ENCODE results near the gene OAS2. TPM values are rescaled to one million over a fixed set of nuclear protein-coding genes. Genes with fewer than 3 reads are reported as not detected.

OAS2 gene
- total RNA-seq, 1 donor from 2014 or later, result 8.0 TPM

- intact Hi-C loops (cut with DNase I), result no loop called here
- H3K9me3 ChIP-seq, result no peaks in the 10 kb centered on the region
- no peak overlapping the region for H3K27ac ChIP-seq
- TF ChIP-seq, protein P1, sequence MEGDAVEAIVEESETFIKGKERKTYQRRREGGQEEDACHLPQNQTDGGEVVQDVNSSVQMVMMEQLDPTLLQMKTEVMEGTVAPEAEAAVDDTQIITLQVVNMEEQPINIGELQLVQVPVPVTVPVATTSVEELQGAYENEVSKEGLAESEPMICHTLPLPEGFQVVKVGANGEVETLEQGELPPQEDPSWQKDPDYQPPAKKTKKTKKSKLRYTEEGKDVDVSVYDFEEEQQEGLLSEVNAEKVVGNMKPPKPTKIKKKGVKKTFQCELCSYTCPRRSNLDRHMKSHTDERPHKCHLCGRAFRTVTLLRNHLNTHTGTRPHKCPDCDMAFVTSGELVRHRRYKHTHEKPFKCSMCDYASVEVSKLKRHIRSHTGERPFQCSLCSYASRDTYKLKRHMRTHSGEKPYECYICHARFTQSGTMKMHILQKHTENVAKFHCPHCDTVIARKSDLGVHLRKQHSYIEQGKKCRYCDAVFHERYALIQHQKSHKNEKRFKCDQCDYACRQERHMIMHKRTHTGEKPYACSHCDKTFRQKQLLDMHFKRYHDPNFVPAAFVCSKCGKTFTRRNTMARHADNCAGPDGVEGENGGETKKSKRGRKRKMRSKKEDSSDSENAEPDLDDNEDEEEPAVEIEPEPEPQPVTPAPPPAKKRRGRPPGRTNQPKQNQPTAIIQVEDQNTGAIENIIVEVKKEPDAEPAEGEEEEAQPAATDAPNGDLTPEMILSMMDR (IDR thresholded peaks at IDR 0.05), result no peak
- H3K36me3 ChIP-seq, result no peaks in the 10 kb centered on the region
- H3K4me3 ChIP-seq, result no peak overlapping the region
- no peaks in the 10 kb centered on the region for H3K4me1 ChIP-seq
- no peaks in the 10 kb centered on the region for H3K27me3 ChIP-seq
- no peak for DNase-seq (ENCODE audit: low spot score in 2 of 2)
These were observed 45.2 kb upstream of the OAS2 start for GRCh38 chr12:112933129-112933505.

DNA sequence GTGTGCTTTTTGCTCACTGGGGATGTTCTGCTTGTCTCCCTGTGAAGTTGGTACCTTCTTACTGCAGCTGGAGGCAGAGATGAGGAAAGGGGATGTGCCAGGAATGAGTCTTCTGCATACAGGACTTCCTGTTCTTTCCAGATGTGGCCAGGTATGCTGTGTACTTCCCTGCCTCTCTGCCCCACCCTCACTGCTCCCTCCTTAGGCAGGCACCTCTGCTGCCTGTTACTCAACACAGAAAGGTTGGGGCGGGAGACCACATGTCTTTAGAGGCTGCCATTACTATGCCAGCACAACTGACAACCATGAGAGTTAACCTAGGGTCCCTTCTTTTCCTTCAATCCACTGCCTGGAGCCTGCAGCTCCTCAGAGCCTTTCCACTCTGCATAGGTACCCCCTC, 42.1 kb upstream of the OAS2 start:
- no peaks in the 10 kb centered on the region for H3K27me3 ChIP-seq

DNA sequence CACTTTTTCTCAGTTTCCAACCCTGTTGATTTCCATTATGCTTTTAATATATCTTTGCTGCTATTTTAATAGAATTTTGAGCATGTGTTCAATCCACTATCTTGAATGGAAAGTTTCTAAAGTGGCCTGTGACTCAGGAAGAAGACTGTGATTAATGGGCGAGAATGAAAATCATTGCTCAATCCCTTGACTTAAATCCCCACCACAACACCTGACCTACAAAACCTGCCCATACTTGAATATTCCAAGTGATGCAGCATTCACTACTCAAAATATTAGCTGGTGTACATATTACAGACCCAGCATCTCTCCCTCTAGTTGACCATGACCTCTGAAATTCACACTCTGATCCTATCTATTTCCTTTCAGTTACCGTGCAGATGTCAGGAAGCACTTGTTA, 41.4 kb upstream of the OAS2 start:
- no peaks in the 10 kb centered on the region for H3K9me3 ChIP-seq
- no peaks in the 10 kb centered on the region for H3K27me3 ChIP-seq
- H3K4me3 ChIP-seq, result no peak overlapping the region
- H3K4me1 ChIP-seq, result peaks cover 2 to 9% of the 10 kb centered on the region in 2 donors
- peak overlapping the region in 1 of 2 donors; percentile 63 for H3K27ac ChIP-seq
- intact Hi-C loops (cut with DNase I), result no loop called here
- TF ChIP-seq, protein P1 (IDR thresholded peaks at IDR 0.05), result no peak
- H3K36me3 ChIP-seq, result no peaks in the 10 kb centered on the region
- DNase-seq (ENCODE audit: low spot score in 2 of 2), result no peak

More for the DNA sequence above, 42.1 kb upstream of the OAS2 start:
- H3K4me1 ChIP-seq, result peaks cover 2 to 9% of the 10 kb centered on the region in 2 donors
- intact Hi-C loops (cut with DNase I), result no loop called here
- no peak for DNase-seq (ENCODE audit: low spot score in 2 of 2)
- H3K9me3 ChIP-seq, result no peaks in the 10 kb centered on the region
- no peak overlapping the region for H3K4me3 ChIP-seq
- TF ChIP-seq, protein P1 (IDR thresholded peaks at IDR 0.05), result no peak
- H3K36me3 ChIP-seq, result no peaks in the 10 kb centered on the region
- H3K27ac ChIP-seq, result no peak overlapping the region

GRCh38 chr12:112937741-112938719, 40.3 kb upstream of the OAS2 start, which contains the start of gene OAS3:
OAS3 (plus strand) TSS chr12:112938474; CDS start chr12:112938531, 57 bp downstream.
- TF ChIP-seq, protein P1 (IDR thresholded peaks at IDR 0.05), result no peak
- Histone ChIP-seq H3K27me3 (no peaks in the 10 kb centered on the region), H3K4me1 (peaks cover 2 to 9% of the 10 kb centered on the region in 2 donors), H3K4me3 (peak within 1 kb of the TSS; percentile 67 to 88), H3K9me3 (no peaks in the 10 kb centered on the region), H3K36me3 (no peaks in the 10 kb centered on the region), H3K27ac (peak within 1 kb of the TSS; percentile 63 to 68)
- peak; percentile 49 to 90 for DNase-seq (ENCODE audit: low spot score in 2 of 2)
- intact Hi-C loops (cut with DNase I), result no loop called here

DNA sequence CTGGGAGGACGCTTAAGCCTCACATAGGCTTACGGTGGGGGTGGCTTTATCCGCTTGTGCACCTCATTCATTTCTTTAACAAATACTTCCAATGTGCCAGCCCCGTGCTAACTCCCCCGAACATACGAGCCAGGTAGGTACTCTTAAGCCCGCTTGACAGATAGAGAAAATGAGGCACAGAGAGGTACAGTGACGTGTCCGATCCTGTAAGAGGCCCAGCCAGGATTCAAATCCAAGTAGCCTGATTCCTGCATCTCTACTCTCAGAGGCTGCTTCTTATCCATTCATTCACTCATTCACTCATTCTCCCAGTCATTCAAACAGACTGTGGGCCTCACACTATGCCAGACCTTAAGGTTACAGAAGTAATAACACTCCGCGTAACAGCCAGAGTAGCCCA, 39.6 kb upstream of the OAS2 start:
- Histone ChIP-seq H3K27me3 (no peaks in the 10 kb centered on the region), H3K9me3 (no peaks in the 10 kb centered on the region), H3K4me3 (peak overlapping the region; percentile 67 to 88), H3K27ac (peak overlapping the region; percentile 63 to 68), H3K4me1 (peaks cover 2 to 9% of the 10 kb centered on the region in 2 donors), H3K36me3 (no peaks in the 10 kb centered on the region)
- intact Hi-C loops (cut with DNase I), result no loop called here
- DNase-seq (ENCODE audit: low spot score in 2 of 2), result no peak
- TF ChIP-seq, protein P1 (IDR thresholded peaks at IDR 0.05), result no peak
